ENCODE results near the gene ADRA2C. TPM values are rescaled to one million over a fixed set of nuclear protein-coding genes. Genes with fewer than 3 reads are reported as not detected.

Gene ADRA2C
- total RNA-seq, 1 experiment from 2014 or later = not detected

GRCh38 chr4:3721627-3722026, 44.6 kb upstream of the ADRA2C start:
- H3K4me1 ChIP-seq (ENCODE audit: low read length) = no peaks in the 10 kb centered on the region
- no peak for DNase-seq
- no peak overlapping the region for H2AFZ ChIP-seq (ENCODE audit: low read length)
- no peaks in the 10 kb centered on the region for H4K20me1 ChIP-seq (ENCODE audit: insufficient read depth, low read depth, low read length)
- H3K9ac ChIP-seq (ENCODE audit: low read length) = no peak overlapping the region
- no peak overlapping the region for H3K4me2 ChIP-seq (ENCODE audit: low read depth, low read length, poor library complexity, severe bottlenecking)
- no peaks in the 10 kb centered on the region for H3K9me3 ChIP-seq (ENCODE audit: low read length)
- no peaks in the 10 kb centered on the region for H3K79me2 ChIP-seq (ENCODE audit: low read length)
- no peak overlapping the region for H3K4me3 ChIP-seq (ENCODE audit: low read length)
- no peak overlapping the region for H3K27ac ChIP-seq (ENCODE audit: low read length)
- no peaks in the 10 kb centered on the region for H3K9me2 ChIP-seq (replicated peaks; ENCODE audit: insufficient read depth, low read length)
- no peaks in the 10 kb centered on the region for H3K36me3 ChIP-seq (ENCODE audit: insufficient read depth, low read length)
- H3K27me3 ChIP-seq (ENCODE audit: low read length) = no peaks in the 10 kb centered on the region

GRCh38 chr4:3722446-3723231, 43.5 kb upstream of the ADRA2C start:
- Histone ChIP-seq H3K27ac (ENCODE audit: low read length) (no peak overlapping the region), H3K36me3 (ENCODE audit: insufficient read depth, low read length) (no peaks in the 10 kb centered on the region), H3K4me3 (ENCODE audit: low read length) (no peak overlapping the region), H4K20me1 (ENCODE audit: insufficient read depth, low read depth, low read length) (no peaks in the 10 kb centered on the region), H3K9me3 (ENCODE audit: low read length) (no peaks in the 10 kb centered on the region), H3K9me2 (replicated peaks; ENCODE audit: insufficient read depth, low read length) (no peaks in the 10 kb centered on the region), H2AFZ (ENCODE audit: low read length) (no peak overlapping the region), H3K4me2 (ENCODE audit: low read depth, low read length, poor library complexity, severe bottlenecking) (no peak overlapping the region), H3K9ac (ENCODE audit: low read length) (no peak overlapping the region), H3K4me1 (ENCODE audit: low read length) (no peaks in the 10 kb centered on the region), H3K27me3 (ENCODE audit: low read length) (no peaks in the 10 kb centered on the region), H3K79me2 (ENCODE audit: low read length) (no peaks in the 10 kb centered on the region)
- DNase-seq = no peak

- H3K27me3 ChIP-seq (ENCODE audit: low read length) = no peaks in the 10 kb centered on the region
- no peaks in the 10 kb centered on the region for H3K9me3 ChIP-seq (ENCODE audit: low read length)
- H3K36me3 ChIP-seq (ENCODE audit: insufficient read depth, low read length) = no peaks in the 10 kb centered on the region
- no peak for DNase-seq
- H3K4me1 ChIP-seq (ENCODE audit: low read length) = no peaks in the 10 kb centered on the region
- H3K4me3 ChIP-seq (ENCODE audit: low read length) = no peak overlapping the region
- no peak overlapping the region for H3K9ac ChIP-seq (ENCODE audit: low read length)
- H3K27ac ChIP-seq (ENCODE audit: low read length) = no peak overlapping the region
- no peak overlapping the region for H3K4me2 ChIP-seq (ENCODE audit: low read depth, low read length, poor library complexity, severe bottlenecking)
- H4K20me1 ChIP-seq (ENCODE audit: insufficient read depth, low read depth, low read length) = no peaks in the 10 kb centered on the region
- H2AFZ ChIP-seq (ENCODE audit: low read length) = no peak overlapping the region
- H3K9me2 ChIP-seq (replicated peaks; ENCODE audit: insufficient read depth, low read length) = no peaks in the 10 kb centered on the region
- H3K79me2 ChIP-seq (ENCODE audit: low read length) = no peaks in the 10 kb centered on the region
Observed at GRCh38 chr4:3723232-3723642, 42.9 kb upstream of the ADRA2C start.

GRCh38 chr4:3724319-3725231, 41.6 kb upstream of the ADRA2C start:
- Histone ChIP-seq H2AFZ (ENCODE audit: low read length) (no peak overlapping the region), H3K4me3 (ENCODE audit: low read length) (no peak overlapping the region), H3K27me3 (ENCODE audit: low read length) (no peaks in the 10 kb centered on the region), H3K36me3 (ENCODE audit: insufficient read depth, low read length) (no peaks in the 10 kb centered on the region), H3K9me3 (ENCODE audit: low read length) (no peaks in the 10 kb centered on the region), H3K4me1 (ENCODE audit: low read length) (no peaks in the 10 kb centered on the region), H3K4me2 (ENCODE audit: low read depth, low read length, poor library complexity, severe bottlenecking) (no peak overlapping the region), H3K9ac (ENCODE audit: low read length) (no peak overlapping the region), H3K79me2 (ENCODE audit: low read length) (no peaks in the 10 kb centered on the region), H4K20me1 (ENCODE audit: insufficient read depth, low read depth, low read length) (no peaks in the 10 kb centered on the region), H3K9me2 (replicated peaks; ENCODE audit: insufficient read depth, low read length) (no peaks in the 10 kb centered on the region), H3K27ac (ENCODE audit: low read length) (no peak overlapping the region)
- no peak for DNase-seq

- DNase-seq = no peak
- Histone ChIP-seq H3K4me1 (ENCODE audit: low read length) (no peaks in the 10 kb centered on the region), H3K27ac (ENCODE audit: low read length) (no peak overlapping the region), H3K9me3 (ENCODE audit: low read length) (no peaks in the 10 kb centered on the region), H3K4me2 (ENCODE audit: low read depth, low read length, poor library complexity, severe bottlenecking) (no peak overlapping the region), H2AFZ (ENCODE audit: low read length) (no peak overlapping the region), H3K27me3 (ENCODE audit: low read length) (no peaks in the 10 kb centered on the region), H3K9ac (ENCODE audit: low read length) (no peak overlapping the region), H4K20me1 (ENCODE audit: insufficient read depth, low read depth, low read length) (no peaks in the 10 kb centered on the region), H3K36me3 (ENCODE audit: insufficient read depth, low read length) (no peaks in the 10 kb centered on the region), H3K9me2 (replicated peaks; ENCODE audit: insufficient read depth, low read length) (no peaks in the 10 kb centered on the region), H3K79me2 (ENCODE audit: low read length) (no peaks in the 10 kb centered on the region), H3K4me3 (ENCODE audit: low read length) (no peak overlapping the region)
Observed at GRCh38 chr4:3725936-3726870, 40.0 kb upstream of the ADRA2C start.

- Histone ChIP-seq H2AFZ (ENCODE audit: low read length) (no peak overlapping the region), H3K9me2 (replicated peaks; ENCODE audit: insufficient read depth, low read length) (no peaks in the 10 kb centered on the region), H3K4me2 (ENCODE audit: low read depth, low read length, poor library complexity, severe bottlenecking) (no peak overlapping the region), H3K4me3 (ENCODE audit: low read length) (no peak overlapping the region), H3K9me3 (ENCODE audit: low read length) (no peaks in the 10 kb centered on the region), H3K36me3 (ENCODE audit: insufficient read depth, low read length) (no peaks in the 10 kb centered on the region), H3K27ac (ENCODE audit: low read length) (no peak overlapping the region), H3K9ac (ENCODE audit: low read length) (no peak overlapping the region), H3K4me1 (ENCODE audit: low read length) (no peaks in the 10 kb centered on the region), H3K79me2 (ENCODE audit: low read length) (no peaks in the 10 kb centered on the region), H3K27me3 (ENCODE audit: low read length) (no peaks in the 10 kb centered on the region), H4K20me1 (ENCODE audit: insufficient read depth, low read depth, low read length) (no peaks in the 10 kb centered on the region)
- DNase-seq = no peak
Observed at GRCh38 chr4:3727847-3728469, 38.2 kb upstream of the ADRA2C start.

- Histone ChIP-seq H3K79me2 (ENCODE audit: low read length) (no peaks in the 10 kb centered on the region), H3K4me3 (ENCODE audit: low read length) (no peak overlapping the region), H2AFZ (ENCODE audit: low read length) (no peak overlapping the region), H3K4me2 (ENCODE audit: low read depth, low read length, poor library complexity, severe bottlenecking) (no peak overlapping the region), H3K9me2 (replicated peaks; ENCODE audit: insufficient read depth, low read length) (no peaks in the 10 kb centered on the region), H3K36me3 (ENCODE audit: insufficient read depth, low read length) (no peaks in the 10 kb centered on the region), H3K27ac (ENCODE audit: low read length) (no peak overlapping the region), H3K27me3 (ENCODE audit: low read length) (no peaks in the 10 kb centered on the region), H4K20me1 (ENCODE audit: insufficient read depth, low read depth, low read length) (no peaks in the 10 kb centered on the region), H3K9me3 (ENCODE audit: low read length) (no peaks in the 10 kb centered on the region), H3K9ac (ENCODE audit: low read length) (no peak overlapping the region), H3K4me1 (ENCODE audit: low read length) (no peaks in the 10 kb centered on the region)
- DNase-seq = no peak
Observed at GRCh38 chr4:3729188-3729881, 36.9 kb upstream of the ADRA2C start.
